Suppressor macrophage treated with lipopolysaccharide for 1 hour (primary cell): ENCODE measurements around the gene DNAJC10.

Experiments
- DNase-seq, 3 donors: peaks; one replicate each; pipeline ENCODE4 v3.0.0-alpha.2; 2020 to 2022

DNAJC10 gene

GRCh38 chr2:182798736-182799135, 82.7 kb downstream of the DNAJC10 start:
- DNase-seq, result no peak

- no peak for DNase-seq
Observed at GRCh38 chr2:182804128-182804527, 88.1 kb downstream of the DNAJC10 start.

GRCh38 chr2:182807319-182807718, 91.3 kb downstream of the DNAJC10 start:
- DNase-seq, result no peak

GRCh38 chr2:182810087-182810486, 94.0 kb downstream of the DNAJC10 start:
- no peak for DNase-seq

GRCh38 chr2:182814380-182814779, 98.3 kb downstream of the DNAJC10 start:
- no peak for DNase-seq

GRCh38 chr2:182814804-182815203, 98.7 kb downstream of the DNAJC10 start:
- no peak for DNase-seq

GRCh38 chr2:182816866-182817265, 100.8 kb downstream of the DNAJC10 start:
- DNase-seq, result no peak

GRCh38 chr2:182817558-182817957, 101.5 kb downstream of the DNAJC10 start:
- DNase-seq, result no peak

GRCh38 chr2:182818501-182818900, 102.4 kb downstream of the DNAJC10 start:
- no peak for DNase-seq

- DNase-seq, result no peak
Observed at GRCh38 chr2:182818925-182819324, 102.9 kb downstream of the DNAJC10 start.

GRCh38 chr2:182819412-182819811, 103.4 kb downstream of the DNAJC10 start:
- no peak for DNase-seq

- DNase-seq, result no peak
Observed at GRCh38 chr2:182821182-182821581, 105.1 kb downstream of the DNAJC10 start.

GRCh38 chr2:182822733-182823132, 106.7 kb downstream of the DNAJC10 start:
- no peak for DNase-seq

- DNase-seq, result no peak
Observed at GRCh38 chr2:182824056-182824766, 108.2 kb downstream of the DNAJC10 start.

- DNase-seq, result no peak
Observed at GRCh38 chr2:182824767-182825158, 108.7 kb downstream of the DNAJC10 start.

GRCh38 chr2:182826064-182826463, 110.0 kb downstream of the DNAJC10 start:
- no peak for DNase-seq

- DNase-seq, result no peak
Observed at GRCh38 chr2:182826496-182826895, 110.4 kb downstream of the DNAJC10 start.

GRCh38 chr2:182827182-182827879, 111.3 kb downstream of the DNAJC10 start:
- DNase-seq, result no peak

GRCh38 chr2:182831101-182831500, 115.0 kb downstream of the DNAJC10 start:
- DNase-seq, result no peak

- no peak for DNase-seq
Observed at GRCh38 chr2:182831921-182832320, 115.9 kb downstream of the DNAJC10 start.

- DNase-seq, result no peak
Observed at GRCh38 chr2:182833084-182833854, 117.2 kb downstream of the DNAJC10 start.

- no peak for DNase-seq
Observed at GRCh38 chr2:182834293-182834692, 118.2 kb downstream of the DNAJC10 start.

GRCh38 chr2:182836451-182836850, 120.4 kb downstream of the DNAJC10 start:
- DNase-seq, result no peak
